Right kidney (tissue), 1 donor: ENCODE data around the gene SH2B3.
"Not testable (repeated sequence)": the region's sequence is repeated elsewhere in the genome, so short reads cannot be mapped to it uniquely, and the experiment has no call there.

Experiments used
- DNase-seq: peaks from one replicate; pipeline ENCODE4 v3.0.0-alpha.2; 2016

The SH2B3 gene

GRCh38 chr12:111384596-111384995, 21.1 kb upstream of the SH2B3 start:
- DNase-seq, result no peak

GRCh38 chr12:111386885-111387284, 18.8 kb upstream of the SH2B3 start:
- no peak for DNase-seq

- no peak for DNase-seq
These were observed 17.9 kb upstream of the SH2B3 start for GRCh38 chr12:111387747-111388323.

- no peak for DNase-seq
These were observed 16.1 kb upstream of the SH2B3 start for GRCh38 chr12:111389635-111390034.

- no peak for DNase-seq
These were observed 14.8 kb upstream of the SH2B3 start for GRCh38 chr12:111390910-111391309.

- DNase-seq, result no peak
These were observed 11.9 kb upstream of the SH2B3 start for GRCh38 chr12:111393700-111394300.

- DNase-seq, result no peak
These were observed 11.2 kb upstream of the SH2B3 start for GRCh38 chr12:111394480-111394879.

GRCh38 chr12:111395336-111396187, 10.2 kb upstream of the SH2B3 start:
- no peak for DNase-seq

GRCh38 chr12:111396271-111396670, 9.5 kb upstream of the SH2B3 start:
- not testable (repeated sequence) for DNase-seq

GRCh38 chr12:111396726-111397445, 8.8 kb upstream of the SH2B3 start:
- DNase-seq, result peak; percentile 79

GRCh38 chr12:111398530-111398929, 7.2 kb upstream of the SH2B3 start:
- no peak for DNase-seq

GRCh38 chr12:111399741-111400404, 5.8 kb upstream of the SH2B3 start:
- DNase-seq, result not testable (repeated sequence)

- no peak for DNase-seq
These were observed 4.5 kb upstream of the SH2B3 start for GRCh38 chr12:111401167-111401605.

GRCh38 chr12:111402490-111402824, 3.3 kb upstream of the SH2B3 start:
- DNase-seq, result not testable (repeated sequence)

GRCh38 chr12:111404362-111405148, 1.2 kb upstream of the SH2B3 start:
- DNase-seq, result peak; percentile 54

GRCh38 chr12:111405149-111405858, 419 bp upstream of the SH2B3 start:
- DNase-seq, result peak; percentile 87

GRCh38 chr12:111406474-111407376, 1.0 kb downstream of the SH2B3 start:
- DNase-seq, result peak; percentile 42

GRCh38 chr12:111407377-111408115, 1.8 kb downstream of the SH2B3 start:
- no peak for DNase-seq

- no peak for DNase-seq
These were observed 2.4 kb downstream of the SH2B3 start for GRCh38 chr12:111408116-111408440.
